Islet precursor cell (in vitro differentiated cells): ENCODE data around the gene MBTPS1.

Source experiments
- DNase-seq: peaks from one replicate; pipeline ENCODE4 v3.0.0-alpha.2; 2018

Gene MBTPS1

GRCh38 chr16:84116720-84117493, at the start of gene MBTPS1:
TSS of gene MBTPS1 (minus strand) at chr16:84116942. CDS start at chr16:84101783, 15,159 bp downstream.
- peak; percentile 99 for DNase-seq

- peak; percentile 34 for DNase-seq
Measured at GRCh38 chr16:84165746-84166145, 49.0 kb upstream of the MBTPS1 start.

GRCh38 chr16:84161801-84162200, 45.1 kb upstream of the MBTPS1 start:
- DNase-seq, result no peak

GRCh38 chr16:84161037-84161436, 44.3 kb upstream of the MBTPS1 start:
- DNase-seq, result no peak

- no peak for DNase-seq
Measured at GRCh38 chr16:84159800-84160199, 43.1 kb upstream of the MBTPS1 start.

GRCh38 chr16:84159007-84159406, 42.3 kb upstream of the MBTPS1 start:
- no peak for DNase-seq

- no peak for DNase-seq
Measured at GRCh38 chr16:84156342-84156784, 39.6 kb upstream of the MBTPS1 start.

- no peak for DNase-seq
Measured at GRCh38 chr16:84155771-84156170, 39.0 kb upstream of the MBTPS1 start.

- DNase-seq, result no peak
Measured at GRCh38 chr16:84155226-84155625, 38.5 kb upstream of the MBTPS1 start.

- DNase-seq, result no peak
Measured at GRCh38 chr16:84153660-84154214, 37.0 kb upstream of the MBTPS1 start.

GRCh38 chr16:84150926-84151325, 34.2 kb upstream of the MBTPS1 start:
- DNase-seq, result no peak

GRCh38 chr16:84144859-84145639, 28.3 kb upstream of the MBTPS1 start, which contains the start of the genes DNAAF1 and HSDL1:
TSS of gene DNAAF1 (plus strand) at chr16:84145308. CDS start at chr16:84145441, 133 bp downstream.
TSS of gene HSDL1 (minus strand) at chr16:84145177. CDS start at chr16:84131321, 13,856 bp downstream.
- peak; percentile 94 for DNase-seq

GRCh38 chr16:84144209-84144858, 27.6 kb upstream of the MBTPS1 start:
- DNase-seq, result no peak

GRCh38 chr16:84143784-84144199, 27.1 kb upstream of the MBTPS1 start:
- no peak for DNase-seq

GRCh38 chr16:84143081-84143480, 26.3 kb upstream of the MBTPS1 start:
- no peak for DNase-seq

GRCh38 chr16:84141143-84141670, 24.5 kb upstream of the MBTPS1 start:
- no peak for DNase-seq

- DNase-seq, result no peak
Measured at GRCh38 chr16:84139628-84140258, 23.0 kb upstream of the MBTPS1 start.

- no peak for DNase-seq
Measured at GRCh38 chr16:84138824-84139627, 22.3 kb upstream of the MBTPS1 start.

GRCh38 chr16:84138500-84138823, 21.7 kb upstream of the MBTPS1 start:
- no peak for DNase-seq

- no peak for DNase-seq
Measured at GRCh38 chr16:84137769-84138357, 21.1 kb upstream of the MBTPS1 start.

- DNase-seq, result no peak
Measured at GRCh38 chr16:84137287-84137686, 20.5 kb upstream of the MBTPS1 start.
